ENCODE measurements around the gene WDFY4. TPM values are rescaled to one million over a fixed set of nuclear protein-coding genes. Genes with fewer than 3 reads are reported as not detected.

Gene WDFY4
- total RNA-seq, 1 experiment from 2014 or later = not detected

- Mint-ChIP-seq H3K27me3 (ENCODE audit: low read depth) (0 out of 2 replicates have a peak, but pooled peaks cover 1% of the 10 kb centered on the region), H3K36me3 (ENCODE audit: insufficient read depth in 1 of 3, low read depth in 3 of 3) (no peaks in the 10 kb centered on the region), H3K4me3 (no peak overlapping the region), H3K9me3 (no peaks in the 10 kb centered on the region), H3K27ac (no peak overlapping the region), H3K4me1 (no peaks in the 10 kb centered on the region)
- Histone ChIP-seq H3K79me2 (ENCODE audit: insufficient read depth, low read length) (no peaks in the 10 kb centered on the region), H4K20me1 (ENCODE audit: control insufficient read depth, insufficient read depth, insufficient read length) (no peaks in the 10 kb centered on the region), H2BK20ac (ENCODE audit: low read depth, low read length, poor library complexity, severe bottlenecking) (no peak overlapping the region), H3K4ac (ENCODE audit: low read depth, low read length) (no peak overlapping the region), H2BK15ac (ENCODE audit: low read depth, low read length) (no peak overlapping the region), H3K27ac (ENCODE audit: insufficient read length, low read depth, low read length) (no peak overlapping the region), H4K91ac (ENCODE audit: insufficient read length, low read depth, low read length) (no peak overlapping the region), H4K8ac (replicated peaks; ENCODE audit: insufficient read length, low read depth, low read length) (no peak overlapping the region), H3K23me2 (ENCODE audit: insufficient read length, low read depth, low read length, poor library complexity, severe bottlenecking) (no peaks in the 10 kb centered on the region), H4K5ac (ENCODE audit: insufficient read length, low read depth, low read length) (no peak overlapping the region), H3K4me2 (ENCODE audit: insufficient read depth, insufficient read length, low read length) (no peak overlapping the region), H2BK5ac (ENCODE audit: insufficient read length, low read length) (no peak overlapping the region), H3K56ac (ENCODE audit: insufficient read length, low read depth, low read length) (no peak overlapping the region), H3K27me3 (ENCODE audit: insufficient read depth, low read length) (no peaks in the 10 kb centered on the region), H3K9me3 (ENCODE audit: control insufficient read depth, low read depth, low read length) (no peaks in the 10 kb centered on the region), H2AFZ (ENCODE audit: low read length) (no peak overlapping the region), H2BK12ac (ENCODE audit: insufficient read length, low read depth, low read length) (no peak overlapping the region), H3K9ac (ENCODE audit: extremely low read depth, insufficient read length, low read length) (no peak overlapping the region), H3K18ac (ENCODE audit: insufficient read length, low read depth, low read length) (no peak overlapping the region), H2AK5ac (ENCODE audit: insufficient read length, low read length) (no peak overlapping the region), H3K4me1 (ENCODE audit: insufficient read depth, low read length) (no peaks in the 10 kb centered on the region), H3K79me1 (ENCODE audit: insufficient read depth, low read depth, low read length, poor library complexity, severe bottlenecking) (no peaks in the 10 kb centered on the region), H3T11ph (ENCODE audit: low read length) (no peak overlapping the region), H3K14ac (ENCODE audit: insufficient read depth, low read length) (no peak overlapping the region), H2BK120ac (ENCODE audit: low read depth, low read length, poor library complexity, severe bottlenecking) (no peak overlapping the region), H3K23ac (ENCODE audit: insufficient read length, low read depth, low read length) (no peak overlapping the region)
- TF ChIP-seq CTCF (conservative IDR thresholded peaks at IDR 0.05) = peak; percentile 92
- no CpG with 5 or more reads among the region's 12 CpGs for WGBS (ENCODE audit: extremely low coverage, insufficient read length, low lambda C conversion rate)
- DNase-seq = peak; percentile 90
Observed at GRCh38 chr10:48981310-48981907, 296.7 kb downstream of the WDFY4 start.

Measured in H9 (cell line).